ENCODE results near the gene ST6GALNAC4. TPM values are rescaled to one million over a fixed set of nuclear protein-coding genes. Genes with fewer than 3 reads are reported as not detected.
"Not testable (repeated sequence)": the region's sequence is repeated elsewhere in the genome, so short reads cannot be mapped to it uniquely, and the experiment has no call there.

Gene ST6GALNAC4
- total RNA-seq, 4 donors from 2014 or later = 4.6 to 28.5 (median 16.5) TPM

DNA sequence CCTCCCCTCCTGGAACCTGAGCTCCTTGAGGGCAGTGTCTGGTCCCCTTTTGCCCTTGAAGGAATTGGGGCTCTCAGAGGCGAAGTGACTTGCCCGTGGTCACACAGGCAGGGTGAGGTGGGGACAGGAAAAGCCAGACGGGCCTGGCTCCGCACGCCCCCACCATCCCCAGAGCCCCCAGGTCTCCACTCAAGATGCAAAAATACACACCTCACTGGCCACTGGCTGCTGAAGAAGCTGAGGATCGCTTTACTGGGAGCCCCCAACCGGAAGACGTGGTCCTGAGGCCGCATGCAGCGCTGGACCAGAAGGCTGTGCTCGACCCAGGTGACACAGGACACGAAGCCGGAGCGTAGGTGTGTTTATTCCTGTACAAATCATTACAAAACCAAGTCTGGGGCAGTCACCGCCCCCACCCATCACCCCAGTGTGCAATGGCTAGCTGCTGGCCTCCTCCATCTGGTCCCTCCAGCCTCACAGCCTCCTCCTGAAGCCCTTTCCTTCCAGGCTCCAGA is 31.8 kb downstream of the ST6GALNAC4 start:
- TF ChIP-seq POLR2A (IDR thresholded peaks at IDR 0.05) = no peak
- TF ChIP-seq, protein P1, sequence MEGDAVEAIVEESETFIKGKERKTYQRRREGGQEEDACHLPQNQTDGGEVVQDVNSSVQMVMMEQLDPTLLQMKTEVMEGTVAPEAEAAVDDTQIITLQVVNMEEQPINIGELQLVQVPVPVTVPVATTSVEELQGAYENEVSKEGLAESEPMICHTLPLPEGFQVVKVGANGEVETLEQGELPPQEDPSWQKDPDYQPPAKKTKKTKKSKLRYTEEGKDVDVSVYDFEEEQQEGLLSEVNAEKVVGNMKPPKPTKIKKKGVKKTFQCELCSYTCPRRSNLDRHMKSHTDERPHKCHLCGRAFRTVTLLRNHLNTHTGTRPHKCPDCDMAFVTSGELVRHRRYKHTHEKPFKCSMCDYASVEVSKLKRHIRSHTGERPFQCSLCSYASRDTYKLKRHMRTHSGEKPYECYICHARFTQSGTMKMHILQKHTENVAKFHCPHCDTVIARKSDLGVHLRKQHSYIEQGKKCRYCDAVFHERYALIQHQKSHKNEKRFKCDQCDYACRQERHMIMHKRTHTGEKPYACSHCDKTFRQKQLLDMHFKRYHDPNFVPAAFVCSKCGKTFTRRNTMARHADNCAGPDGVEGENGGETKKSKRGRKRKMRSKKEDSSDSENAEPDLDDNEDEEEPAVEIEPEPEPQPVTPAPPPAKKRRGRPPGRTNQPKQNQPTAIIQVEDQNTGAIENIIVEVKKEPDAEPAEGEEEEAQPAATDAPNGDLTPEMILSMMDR (IDR thresholded peaks at IDR 0.05) = no peak
- H3K4me3 ChIP-seq (ENCODE audit: low read depth, poor library complexity, severe bottlenecking) = no peak overlapping the region
- intact Hi-C loops (cut with DNase I; ENCODE audit: low total_unique reads) = no loop called here
- WGBS, 2 donors = 82 to 83% methylated on average over 15 of the region's 15 CpGs
- DNase-seq (ENCODE audit: low spot score in 2 of 2) = no peak

DNA sequence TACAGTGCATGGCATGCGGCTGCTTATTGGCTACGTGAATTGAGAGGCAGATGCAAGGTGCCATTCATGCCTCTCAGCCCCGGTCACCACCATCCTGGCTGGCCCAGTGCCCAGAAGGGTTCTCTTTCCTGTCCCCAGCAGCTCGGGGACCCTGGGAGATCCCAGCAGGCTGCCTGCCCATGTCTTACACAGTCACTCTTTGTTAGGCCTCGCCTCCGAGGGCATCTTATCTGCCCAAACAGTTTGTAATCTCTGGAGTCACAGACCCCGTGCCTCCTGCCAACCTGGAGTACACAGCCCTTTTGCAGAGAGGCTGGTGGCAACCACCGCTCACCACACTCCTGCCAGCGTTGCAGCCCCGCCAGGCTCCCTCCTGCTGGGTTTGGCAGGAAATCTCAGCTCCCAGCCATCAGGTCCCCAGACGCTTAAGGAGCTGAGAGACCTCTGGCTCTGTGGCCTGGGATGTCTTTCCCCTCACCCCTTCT is 32.4 kb downstream of the ST6GALNAC4 start:
- intact Hi-C loops (cut with DNase I; ENCODE audit: low total_unique reads) = no loop called here
- 47 to 59% methylated on average over 11 of the region's 11 CpGs for WGBS, 2 donors
- no peak for TF ChIP-seq POLR2A (IDR thresholded peaks at IDR 0.05)
- TF ChIP-seq, protein P1 (IDR thresholded peaks at IDR 0.05) = no peak
- peak in 1 of 2 donors; percentile 84 for DNase-seq (ENCODE audit: low spot score in 2 of 2)
- no peak overlapping the region for H3K4me3 ChIP-seq (ENCODE audit: low read depth, poor library complexity, severe bottlenecking)

DNA sequence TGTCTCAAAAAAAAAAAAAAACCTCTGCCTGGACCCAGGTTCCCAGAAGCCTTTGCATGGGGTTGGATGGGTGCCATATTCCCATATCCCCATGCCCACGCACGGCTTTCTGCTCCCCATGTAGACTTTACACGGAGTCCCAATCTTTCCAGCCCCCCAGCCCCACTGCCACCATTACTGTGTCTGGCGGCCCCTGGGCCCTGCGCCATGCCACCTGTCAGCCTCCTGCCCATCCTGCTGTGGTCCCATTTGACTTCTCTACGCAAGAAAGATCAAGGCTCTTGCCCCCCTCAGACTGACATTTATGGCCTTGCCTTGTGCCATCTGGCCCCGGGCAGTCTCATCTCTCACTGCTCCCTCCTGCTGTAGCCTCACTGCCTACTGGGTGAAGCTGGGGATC is 32.9 kb downstream of the ST6GALNAC4 start:
- intact Hi-C loops (cut with DNase I; ENCODE audit: low total_unique reads) = no loop called here
- H3K4me3 ChIP-seq (ENCODE audit: low read depth, poor library complexity, severe bottlenecking) = no peak overlapping the region
- WGBS, 2 donors = 83 to 84% methylated on average over 7 of the region's 7 CpGs
- DNase-seq (ENCODE audit: low spot score in 2 of 2) = no peak
- TF ChIP-seq, protein P1 (IDR thresholded peaks at IDR 0.05) = no peak
- TF ChIP-seq POLR2A (IDR thresholded peaks at IDR 0.05) = no peak

DNA sequence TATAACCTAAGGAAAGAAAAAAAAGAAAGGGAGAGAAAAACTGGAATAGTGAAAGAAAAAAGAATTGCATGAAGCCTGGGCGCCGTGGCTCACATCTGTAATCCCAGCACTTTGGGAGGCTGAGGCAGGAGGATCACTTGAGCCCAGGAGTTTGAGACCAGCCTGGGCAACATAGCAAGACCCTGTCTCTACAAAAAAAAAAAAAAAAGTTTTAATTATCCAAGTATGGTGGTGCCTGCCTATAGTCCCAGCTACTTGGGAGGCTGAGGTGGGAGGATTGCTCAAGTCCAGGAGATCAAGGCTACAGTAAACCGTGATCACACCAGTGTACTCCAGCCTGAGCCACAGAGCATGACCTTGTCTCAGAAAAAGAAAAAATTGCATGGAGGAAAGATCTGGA is 35.1 kb downstream of the ST6GALNAC4 start:
- H3K4me3 ChIP-seq (ENCODE audit: low read depth, poor library complexity, severe bottlenecking); intact Hi-C loops (cut with DNase I; ENCODE audit: low total_unique reads); DNase-seq (ENCODE audit: low spot score in 2 of 2): not testable (repeated sequence)
- 87 to 93% methylated on average over 3 of the region's 3 CpGs for WGBS, 2 donors

DNA sequence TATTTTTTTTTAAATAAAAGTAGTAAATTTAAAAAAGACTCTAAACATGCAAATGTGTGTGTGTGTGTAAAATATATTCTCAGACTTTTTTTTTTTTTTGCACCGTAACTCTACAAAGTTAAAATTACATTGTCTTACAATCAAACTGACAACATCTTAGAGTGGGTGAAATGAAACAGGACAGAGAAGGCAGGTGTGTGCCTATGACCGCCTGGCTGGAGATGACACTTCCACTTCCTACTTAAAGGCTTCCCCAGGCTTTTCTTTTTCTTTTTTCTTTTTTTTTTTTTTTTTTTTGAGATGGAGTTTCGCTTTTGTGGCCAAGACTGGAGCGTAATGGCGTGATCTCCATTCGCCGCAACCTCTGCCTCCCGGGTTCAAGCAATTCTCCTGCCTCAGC is 36.7 kb downstream of the ST6GALNAC4 start:
- H3K4me3 ChIP-seq (ENCODE audit: low read depth, poor library complexity, severe bottlenecking) = no peak overlapping the region
- intact Hi-C loops (cut with DNase I; ENCODE audit: low total_unique reads) = no loop called here
- 69 to 75% methylated on average over 8 of the region's 8 CpGs for WGBS, 2 donors
- no peak for TF ChIP-seq POLR2A (IDR thresholded peaks at IDR 0.05)
- TF ChIP-seq, protein P1 (IDR thresholded peaks at IDR 0.05) = no peak
- DNase-seq (ENCODE audit: low spot score in 2 of 2) = no peak

DNA sequence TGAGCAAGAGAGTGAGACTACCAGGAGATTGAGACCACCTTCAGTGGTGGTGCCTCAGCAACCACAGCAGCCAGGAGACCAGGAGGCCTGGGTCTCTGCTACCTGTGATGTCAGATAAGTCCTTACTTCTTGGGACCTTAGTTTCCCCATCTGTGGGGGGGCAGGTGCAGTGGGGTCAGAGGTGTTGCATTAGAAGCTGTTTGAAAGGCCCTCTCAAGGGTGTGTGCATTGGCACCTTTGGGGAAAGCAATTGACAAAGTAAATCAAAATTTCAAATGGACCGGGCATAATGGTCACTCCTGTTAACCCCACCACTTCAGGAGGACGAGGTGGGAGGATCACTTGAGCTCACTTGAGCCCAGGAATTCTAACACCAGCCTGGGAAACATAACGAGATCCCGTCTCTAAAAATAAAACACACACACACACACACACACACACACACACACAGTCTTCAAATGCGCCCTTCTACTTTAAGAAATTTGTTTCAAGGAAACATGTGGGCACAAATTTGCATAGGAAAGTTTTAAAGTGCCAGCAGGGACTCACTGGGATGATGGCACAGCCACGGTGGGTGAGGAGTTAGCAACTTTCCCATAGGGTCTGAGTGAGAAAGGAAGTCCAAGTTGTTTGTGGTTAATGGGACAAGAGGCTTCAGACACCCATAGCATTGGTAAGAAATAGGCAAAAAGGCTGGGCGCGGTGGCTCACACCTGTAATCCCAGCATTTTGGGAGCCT is 38.0 kb downstream of the ST6GALNAC4 start:
- DNase-seq (ENCODE audit: low spot score in 2 of 2) = no peak
- TF ChIP-seq, protein P1 (IDR thresholded peaks at IDR 0.05) = no peak
- no peak for TF ChIP-seq POLR2A (IDR thresholded peaks at IDR 0.05)

More for the DNA sequence above, 38.0 kb downstream of the ST6GALNAC4 start:
- H3K4me3 ChIP-seq (ENCODE audit: low read depth, poor library complexity, severe bottlenecking) = no peak overlapping the region
- 59% methylated on average over 8 of the region's 8 CpGs for WGBS, 2 donors
- intact Hi-C loops (cut with DNase I; ENCODE audit: low total_unique reads) = no loop called here

All from lower leg skin (tissue), 4 donors.